SK-N-SH treated with all-trans-retinoic acid at 6 μM for 48 hours (cell line): Measurements from ENCODE around the gene LPP.

Experiments used
- ARNTL ChIP-seq: fragments of 450-650 bp; formaldehyde crosslinking; IDR thresholded peaks from 2 replicates; pipeline ENCODE4 v1.5.0; 2020; ENCODE audit warnings: low read depth, mild to moderate bottlenecking, moderate library complexity, borderline replicate concordance
- BACH2 ChIP-seq: fragments of 250-450 bp; sonication (Bioruptor Pico); IDR thresholded peaks from 2 replicates; pipeline ENCODE4 v1.9.0; 2021; ENCODE audit warnings: mild to moderate bottlenecking, borderline replicate concordance
- CREB5 ChIP-seq: fragments of 250-450 bp; sonication (Bioruptor Pico); IDR thresholded peaks from 2 replicates; pipeline ENCODE4 v1.5.1; 2020; ENCODE audit warnings: low read depth, mild to moderate bottlenecking, moderate library complexity
- CSDC2 ChIP-seq: fragments of 250-450 bp; sonication (Bioruptor Pico); IDR thresholded peaks from 2 replicates; pipeline ENCODE4 v1.5.0; 2020; ENCODE audit warnings: mild to moderate bottlenecking, moderate library complexity
- ISL1 ChIP-seq: fragments of 250-450 bp; sonication (Bioruptor Pico); IDR thresholded peaks from 2 replicates; pipeline ENCODE4 v2.1.2; 2022; ENCODE audit warnings: mild to moderate bottlenecking, moderate library complexity
- PATZ1 ChIP-seq: fragments of 250-450 bp; sonication (Bioruptor Pico); IDR thresholded peaks from 2 replicates; pipeline ENCODE4 v1.8.0; 2020; ENCODE audit warnings: mild to moderate bottlenecking, moderate library complexity, borderline replicate concordance
- POU6F1 ChIP-seq: fragments of 250-450 bp; sonication (Bioruptor Pico); IDR thresholded peaks from 2 replicates; pipeline ENCODE4 v1.8.0; 2021; ENCODE audit warnings: low read depth, mild to moderate bottlenecking, moderate library complexity, borderline replicate concordance
- RARB ChIP-seq: fragments of 250-450 bp; sonication (Bioruptor Pico); IDR thresholded peaks from 2 replicates; pipeline ENCODE4 v1.8.0; 2021; ENCODE audit warnings: mild to moderate bottlenecking, moderate library complexity
- TOX ChIP-seq: fragments of 250-450 bp; sonication (Bioruptor Pico); IDR thresholded peaks from 2 replicates; pipeline ENCODE4 v1.8.0; 2021; ENCODE audit warnings: mild to moderate bottlenecking, moderate library complexity, borderline replicate concordance
- ZC3H10 ChIP-seq: fragments of 250-450 bp; sonication (Bioruptor Pico); IDR thresholded peaks from 2 replicates; pipeline ENCODE4 v1.5.1; 2021; ENCODE audit warnings: mild to moderate bottlenecking, moderate library complexity
- ZFP30 ChIP-seq: fragments of 450-650 bp; formaldehyde crosslinking; IDR thresholded peaks from 2 replicates; pipeline ENCODE4 v1.5.0; 2022; ENCODE audit warnings: mild to moderate bottlenecking, moderate library complexity
- ZNF565 ChIP-seq: fragments of 450-650 bp; formaldehyde crosslinking; conservative IDR thresholded peaks from 2 replicates; pipeline ENCODE4 v1.5.0; 2020; ENCODE audit warnings: low read depth, mild to moderate bottlenecking, moderate library complexity
- ZNF70 ChIP-seq: fragments of 450-650 bp; formaldehyde crosslinking; IDR thresholded peaks from 2 replicates; pipeline ENCODE4 v1.5.0; 2020; ENCODE audit warnings: mild to moderate bottlenecking, moderate library complexity
- ZNF8 ChIP-seq: fragments of 450-650 bp; formaldehyde crosslinking; IDR thresholded peaks from 2 replicates; pipeline ENCODE4 v1.5.0; 2020; ENCODE audit warnings: mild to moderate bottlenecking, moderate library complexity

GRCh38 chr3:188267790-188268335 lies 113.9 kb downstream of the LPP start:
- TF ChIP-seq CREB5 (CRISPR knock-in tag) (no peak), PATZ1 (CRISPR knock-in tag) (no peak), ISL1 (CRISPR knock-in tag) (no peak), ZFP30 (CRISPR knock-in tag) (no peak), ZNF8 (CRISPR knock-in tag) (no peak), ARNTL (no peak), CSDC2 (CRISPR knock-in tag) (no peak), POU6F1 (no peak), BACH2 (CRISPR knock-in tag) (no peak), ZC3H10 (no peak), ZNF565 (no peak), RARB (CRISPR knock-in tag) (no peak), ZNF70 (no peak), TOX (no peak)
